Pulmonary artery endothelial cell (primary cell): ENCODE measurements around the gene RPL12. TPM values are rescaled to one million over a fixed set of nuclear protein-coding genes. Genes with fewer than 3 reads are reported as not detected.

Experiments used
- DNase-seq: peaks from one replicate; pipeline ENCODE4 v3.0.0-alpha.2; 2011; ENCODE audit warnings: low read depth, low spot score
- total RNA-seq: library from RNA; depleted of rRNA; stranded (reverse); fragments of >200 nt; gene quantifications from 2 replicates; pipeline ENCODE4 v1.2.3, GENCODE V29; 2014

RPL12 gene
- total RNA-seq, 1 donor from 2014 or later: 1,838 TPM

DNA sequence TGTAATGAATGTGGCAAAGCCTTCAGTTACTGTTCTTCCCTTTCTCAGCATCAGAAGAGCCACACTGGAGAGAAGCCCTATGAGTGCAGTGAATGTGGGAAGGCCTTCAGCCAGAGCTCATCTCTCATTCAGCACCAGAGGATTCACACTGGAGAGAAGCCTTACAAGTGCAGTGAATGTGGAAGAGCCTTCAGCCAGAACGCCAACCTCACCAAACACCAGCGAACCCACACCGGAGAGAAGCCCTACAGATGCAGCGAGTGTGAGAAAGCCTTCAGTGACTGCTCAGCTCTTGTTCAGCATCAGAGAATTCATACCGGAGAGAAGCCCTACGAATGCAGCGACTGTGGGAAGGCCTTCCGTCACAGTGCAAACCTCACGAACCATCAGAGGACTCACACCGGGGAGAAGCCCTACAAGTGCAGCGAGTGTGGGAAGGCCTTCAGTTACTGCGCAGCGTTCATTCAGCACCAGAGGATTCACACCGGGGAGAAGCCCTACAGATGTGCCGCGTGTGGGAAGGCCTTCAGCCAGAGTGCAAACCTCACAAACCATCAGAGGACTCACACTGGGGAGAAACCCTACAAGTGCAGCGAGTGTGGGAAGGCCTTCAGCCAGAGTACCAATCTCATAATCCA, 6.8 kb downstream of the RPL12 start:
- no peak for DNase-seq

DNA sequence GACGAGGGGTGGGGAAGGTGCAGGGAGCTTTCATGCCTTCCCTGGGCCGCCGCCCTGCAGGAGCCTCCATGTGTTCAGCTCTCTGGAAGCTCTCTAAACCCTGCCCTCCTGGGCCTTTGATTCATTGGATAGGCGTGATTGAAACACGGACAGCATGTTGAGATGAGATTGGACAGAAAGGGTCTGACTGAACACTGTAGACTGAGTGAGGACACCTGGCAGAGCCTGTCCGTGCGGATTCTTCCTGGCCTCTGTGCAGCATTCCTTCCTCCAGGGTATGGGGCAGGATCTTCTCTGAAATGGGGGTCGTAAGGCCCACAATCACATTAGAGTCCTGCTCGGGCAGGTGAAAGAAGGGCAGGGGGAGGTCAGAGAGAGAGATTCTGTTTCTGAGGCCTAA, 12.8 kb downstream of the RPL12 start:
- DNase-seq: no peak

GRCh38 chr9:127437497-127438264, 13.5 kb downstream of the RPL12 start:
- no peak for DNase-seq

- DNase-seq: no peak
Observed at GRCh38 chr9:127430415-127430814, 20.8 kb downstream of the RPL12 start.

GRCh38 chr9:127428348-127428747, 22.9 kb downstream of the RPL12 start:
- DNase-seq: no peak

- DNase-seq: no peak
Observed at GRCh38 chr9:127426756-127427155, 24.4 kb downstream of the RPL12 start.

DNA sequence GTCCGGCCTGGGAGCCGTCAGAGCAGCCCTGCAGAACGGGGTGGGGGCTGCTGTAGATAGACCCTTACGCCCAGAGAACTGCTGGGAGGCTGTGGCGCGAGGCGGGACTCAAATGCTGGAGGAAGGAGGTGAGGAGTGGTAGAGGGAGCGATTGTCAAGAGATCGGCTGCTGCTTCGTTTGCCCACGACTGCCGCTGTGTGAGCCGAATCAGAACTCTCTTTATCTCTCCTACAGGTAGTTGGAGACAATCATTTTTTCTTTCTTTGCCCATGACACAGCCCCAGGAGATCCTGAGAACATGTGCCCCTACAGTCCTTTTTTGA, 26.6 kb downstream of the RPL12 start:
- no peak for DNase-seq

- DNase-seq: peak; percentile 79
Observed at GRCh38 chr9:127423934-127424675, 27.1 kb downstream of the RPL12 start, which contains the start of gene ZNF79. Gene ZNF79, plus strand, starts transcription at chr9:127424382. Its CDS starts 406 bp downstream, at chr9:127424788.

DNA sequence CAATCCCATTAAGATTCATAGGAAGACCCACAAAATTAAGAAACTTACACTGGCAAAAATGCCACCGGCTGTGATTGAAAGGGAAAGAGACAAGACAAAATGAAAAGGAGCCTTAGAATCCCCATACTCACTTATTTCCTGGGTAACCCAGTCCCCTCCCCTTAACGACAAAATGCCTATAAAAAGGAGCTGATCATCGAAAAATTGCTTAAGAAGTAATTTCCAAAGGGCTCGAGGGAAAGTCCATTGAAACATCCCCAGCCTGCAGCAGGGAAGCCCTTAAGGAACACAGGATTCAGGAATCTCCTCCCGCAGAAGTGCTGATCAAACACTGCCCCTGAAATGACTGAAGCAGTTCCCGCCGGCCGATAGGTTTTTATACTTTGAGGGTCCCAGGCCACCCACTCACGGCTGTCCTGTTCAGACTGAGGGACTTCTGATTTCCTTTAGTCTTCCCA, 27.7 kb downstream of the RPL12 start:
- no peak for DNase-seq

DNA sequence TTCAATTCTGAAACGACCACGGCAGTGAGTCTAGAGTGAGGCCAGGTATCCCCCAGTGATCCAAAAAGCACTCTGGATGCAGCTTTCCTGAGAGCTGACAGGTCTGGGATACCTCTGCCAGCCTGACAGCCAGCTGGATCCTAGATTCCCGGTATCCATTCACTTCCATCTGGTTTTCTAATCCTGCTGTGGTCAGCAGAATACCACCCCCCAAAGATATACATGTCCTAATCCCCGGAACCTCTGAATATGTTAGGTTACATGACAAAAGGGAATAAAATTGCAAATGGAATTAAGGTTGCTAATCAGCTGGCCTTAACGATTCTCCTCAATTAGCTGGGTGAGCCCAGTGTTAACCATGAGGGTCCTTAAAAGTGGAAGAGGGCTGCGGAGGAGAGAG, 28.4 kb downstream of the RPL12 start:
- DNase-seq: no peak

- no peak for DNase-seq
Observed at GRCh38 chr9:127422133-127422782, 28.9 kb downstream of the RPL12 start.

DNA sequence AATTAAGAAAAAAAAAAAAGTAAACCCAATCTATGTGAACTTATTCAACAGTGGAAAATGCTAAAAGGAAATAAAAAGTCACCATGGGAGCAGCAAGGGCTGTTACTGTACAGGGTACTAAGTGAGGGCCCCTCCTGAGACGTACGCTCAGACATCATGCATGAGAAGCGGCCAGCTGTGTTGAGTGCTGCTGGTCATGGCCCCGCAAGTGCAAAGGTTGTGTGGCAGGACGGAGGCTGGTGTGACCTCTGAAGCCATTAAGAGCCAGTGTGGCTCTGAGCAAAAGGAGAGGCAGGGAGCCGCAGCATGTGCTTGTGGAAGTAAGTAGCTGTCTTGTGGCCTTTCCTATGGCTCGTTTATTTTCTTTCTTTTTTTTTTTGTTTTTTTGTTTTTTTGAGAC, 30.1 kb downstream of the RPL12 start:
- no peak for DNase-seq

DNA sequence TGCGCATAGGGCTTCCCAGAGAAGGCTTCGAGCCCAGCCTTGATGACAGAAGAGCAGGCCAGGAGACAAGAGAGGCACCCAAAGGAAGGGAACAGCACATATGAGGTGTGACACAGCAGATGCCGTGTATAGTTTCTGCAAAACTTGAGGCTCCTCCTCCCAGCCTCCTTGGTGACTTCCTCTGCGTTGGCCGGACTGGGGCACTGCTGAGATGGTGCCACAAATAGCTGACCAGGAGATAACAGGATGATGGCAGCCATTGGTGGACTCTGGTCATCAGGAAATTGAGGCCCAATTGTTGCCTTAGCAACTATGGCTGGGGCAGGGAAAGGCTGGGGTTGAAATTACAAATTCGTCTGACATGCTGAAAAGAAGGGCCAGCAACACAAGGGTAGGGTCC, 31.9 kb downstream of the RPL12 start:
- no peak for DNase-seq

DNA sequence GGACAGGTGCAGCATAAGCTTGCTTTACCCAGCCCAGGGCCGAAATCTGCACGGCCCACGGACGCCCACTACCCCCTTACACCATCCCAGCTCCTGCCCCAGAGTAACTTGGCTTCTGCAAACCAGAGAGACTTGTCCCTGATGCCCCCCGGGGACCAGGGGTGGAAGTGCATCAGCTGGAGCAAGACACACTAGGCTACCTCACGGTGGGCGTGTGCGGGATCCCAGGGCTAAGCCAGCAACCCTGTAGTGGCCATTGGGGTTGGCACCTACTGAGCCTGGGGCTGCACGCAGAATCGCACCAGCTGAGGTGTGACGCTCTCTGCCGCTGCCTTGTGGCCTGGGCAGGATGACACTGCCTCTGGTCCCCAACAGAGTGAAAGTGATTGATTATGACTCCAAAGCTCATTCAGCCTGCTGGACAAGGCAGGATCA, 33.2 kb downstream of the RPL12 start:
- no peak for DNase-seq

DNA sequence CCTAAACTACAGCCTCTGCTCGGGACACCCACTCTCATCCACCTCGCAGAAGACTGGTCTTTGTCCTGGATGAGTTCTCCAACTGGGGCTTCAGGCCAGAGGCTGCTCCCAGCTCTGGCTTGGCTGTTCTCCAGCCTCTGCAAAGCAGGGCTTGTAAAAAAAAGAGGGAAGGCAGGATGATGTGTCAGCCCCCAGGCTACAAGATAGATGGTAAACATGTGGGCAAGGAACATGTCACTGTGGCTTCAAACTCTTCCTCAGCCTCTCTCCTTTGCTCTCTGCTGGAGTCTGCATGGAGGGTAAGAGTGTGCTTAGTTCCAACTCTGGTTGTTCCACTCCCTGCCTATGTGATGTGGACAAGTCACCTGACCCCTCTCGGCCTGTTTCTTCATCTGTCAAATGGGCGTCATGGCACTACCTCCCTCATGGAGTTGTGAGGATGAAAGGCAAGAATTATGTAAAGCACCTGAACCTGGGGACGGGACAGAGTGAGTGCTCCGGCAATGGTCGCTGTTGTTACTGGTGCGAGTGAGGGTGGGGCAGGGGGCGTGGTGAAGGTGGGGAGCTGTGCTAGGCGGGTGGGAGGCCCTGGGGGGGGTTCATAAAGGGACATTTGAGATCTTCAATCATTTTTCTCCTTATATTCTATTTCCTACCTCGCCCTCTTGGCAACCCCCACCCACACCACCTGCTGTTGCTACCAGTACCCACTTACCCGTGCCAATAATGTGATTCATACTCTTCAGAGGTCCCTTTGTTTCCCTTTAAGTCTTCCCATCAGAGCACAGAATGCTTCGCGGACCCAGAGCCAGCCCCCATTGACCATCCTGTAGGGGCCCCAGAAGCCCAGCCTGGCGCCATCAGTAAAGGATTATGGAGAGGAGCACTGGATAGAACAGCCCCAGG, 33.8 kb downstream of the RPL12 start:
- DNase-seq: no peak

- no peak for DNase-seq
Observed at GRCh38 chr9:127415657-127416056, 35.5 kb downstream of the RPL12 start.

GRCh38 chr9:127415141-127415540, 36.1 kb downstream of the RPL12 start:
- no peak for DNase-seq

DNA sequence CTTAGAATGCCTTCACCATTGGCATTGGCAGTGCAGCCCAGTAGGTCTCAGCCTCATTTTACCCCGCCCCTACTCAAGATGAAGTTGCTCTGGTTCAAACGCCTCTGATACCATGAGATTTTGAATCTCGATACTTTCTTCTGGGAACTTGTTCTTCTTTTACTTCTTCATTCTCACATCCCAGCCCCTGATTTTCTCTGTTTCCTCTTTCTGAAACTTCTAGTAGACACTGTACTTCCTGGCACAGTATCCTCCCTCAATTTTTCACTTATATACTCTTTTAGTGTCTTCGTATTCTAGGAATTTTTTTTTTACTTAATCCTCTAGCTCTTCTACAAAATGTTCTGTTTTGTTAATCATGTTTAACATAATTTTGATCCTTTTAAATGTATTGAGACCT, 40.1 kb downstream of the RPL12 start:
- no peak for DNase-seq

DNA sequence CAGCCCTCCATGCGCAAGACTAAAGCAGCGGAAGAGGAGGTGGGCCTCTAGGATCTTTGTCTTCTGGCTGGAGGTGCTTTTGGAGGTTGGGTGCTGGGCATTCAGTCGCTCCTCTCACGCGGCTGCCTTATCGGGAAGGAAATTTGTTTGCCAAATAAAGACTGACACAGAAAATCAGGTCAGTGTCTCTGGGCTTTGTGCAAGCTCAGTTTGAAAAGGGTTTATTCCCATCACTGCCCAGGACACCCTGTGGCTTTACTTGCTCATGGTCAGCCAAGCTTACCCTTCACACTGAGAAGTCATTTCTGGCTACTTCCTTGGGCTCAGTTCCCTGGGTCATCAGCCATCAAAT, 43.7 kb downstream of the RPL12 start:
- no peak for DNase-seq

GRCh38 chr9:127406799-127407491, 44.3 kb downstream of the RPL12 start:
- no peak for DNase-seq
